ENCODE measurements around the gene FILIP1. TPM values are rescaled to one million over a fixed set of nuclear protein-coding genes. Genes with fewer than 3 reads are reported as not detected.
A peak's percentile ranks its signal among the peaks of the same experiment; 100 is the strongest.

The FILIP1 gene
- polyA plus RNA-seq, 2 of the 4 experiments (the other 2 are of a cell fraction), result 2.3 to 15.6 TPM

GRCh38 chr6:75418233-75418632, 75.4 kb downstream of the FILIP1 start (continued):
- TF ChIP-seq, protein P1, sequence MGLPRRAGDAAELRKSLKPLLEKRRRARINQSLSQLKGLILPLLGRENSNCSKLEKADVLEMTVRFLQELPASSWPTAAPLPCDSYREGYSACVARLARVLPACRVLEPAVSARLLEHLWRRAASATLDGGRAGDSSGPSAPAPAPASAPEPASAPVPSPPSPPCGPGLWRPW (IDR thresholded peaks at IDR 0.05), result no peak
- TF ChIP-seq ZSCAN20 (CRISPR knock-in tag; IDR thresholded peaks at IDR 0.05), result no peak
- no peak for TF ChIP-seq MYC (IDR thresholded peaks at IDR 0.05; ENCODE audit: borderline replicate concordance, low read length)
- TF ChIP-seq GATA3 (IDR thresholded peaks at IDR 0.05; ENCODE audit: borderline replicate concordance), result peak; percentile 89

DNA sequence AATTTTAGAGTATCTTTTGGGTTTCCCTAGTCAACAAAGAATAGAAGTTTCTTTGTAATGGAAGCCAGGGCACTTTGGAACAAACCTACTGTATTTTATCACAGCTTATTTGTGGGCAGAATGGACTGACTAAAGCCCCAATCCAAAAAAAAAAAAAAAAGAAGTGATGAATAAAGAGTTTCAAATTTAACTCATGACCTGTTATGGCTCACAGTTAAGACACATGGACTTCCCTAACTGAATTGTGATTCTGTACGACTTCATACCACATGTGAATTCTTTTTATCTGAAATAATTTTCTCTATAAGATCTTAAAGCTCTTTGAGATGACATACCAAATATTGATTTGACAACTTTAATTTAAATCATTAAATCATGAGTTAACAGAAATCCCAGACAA, 77.2 kb downstream of the FILIP1 start:
- ChIA-PET CTCF (no interaction called here), POLR2A (no interaction called here)
- Histone ChIP-seq H3K27ac (peak overlapping the region; percentile 77 to 91), H3K4me1 (peaks cover 78% of the 10 kb centered on the region), H3K9me3 (no peaks in the 10 kb centered on the region), H3K4me3 (no peak overlapping the region), H3K4me2 (peak overlapping the region; percentile 52)
- no peak for ATAC-seq
- no peak for FAIRE-seq
- no peak for TF ChIP-seq CEBPB (IDR thresholded peaks at IDR 0.05)
- no peak for TF ChIP-seq GATA3 (IDR thresholded peaks at IDR 0.05; ENCODE audit: borderline replicate concordance)
- TF ChIP-seq, protein P2, sequence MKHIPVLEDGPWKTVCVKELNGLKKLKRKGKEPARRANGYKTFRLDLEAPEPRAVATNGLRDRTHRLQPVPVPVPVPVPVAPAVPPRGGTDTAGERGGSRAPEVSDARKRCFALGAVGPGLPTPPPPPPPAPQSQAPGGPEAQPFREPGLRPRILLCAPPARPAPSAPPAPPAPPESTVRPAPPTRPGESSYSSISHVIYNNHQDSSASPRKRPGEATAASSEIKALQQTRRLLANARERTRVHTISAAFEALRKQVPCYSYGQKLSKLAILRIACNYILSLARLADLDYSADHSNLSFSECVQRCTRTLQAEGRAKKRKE (CRISPR knock-in tag; IDR thresholded peaks at IDR 0.05; ENCODE audit: low read depth), result no peak
- TF ChIP-seq KDM1A (IDR thresholded peaks at IDR 0.05; ENCODE audit: low read depth), result no peak
- WGBS (ENCODE audit: missing lambda C conversion rate), result 20% methylated on average over 1 of the region's 1 CpG
- DNase-seq (ENCODE audit: low read depth in 1 of 2, low spot score in 1 of 2), result no peak

DNA sequence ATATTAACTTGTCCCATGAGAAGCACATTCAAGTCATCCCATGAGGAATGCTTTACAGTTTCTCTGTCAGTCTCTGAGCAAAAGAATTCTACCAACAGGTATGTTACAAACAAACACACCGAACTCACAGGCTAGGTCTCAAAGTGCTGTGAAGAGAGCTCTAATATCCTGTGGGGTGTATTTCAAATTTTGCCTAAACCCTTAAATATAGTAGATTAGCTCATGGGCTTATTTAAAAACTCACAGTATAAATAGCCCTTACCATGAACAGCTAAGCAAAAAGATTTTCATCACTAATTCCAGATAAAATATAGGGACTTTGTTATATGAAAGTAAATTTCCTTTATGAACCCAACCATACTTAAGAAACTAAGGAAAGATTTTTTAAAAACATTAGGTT, 77.8 kb downstream of the FILIP1 start:
- FAIRE-seq, result no peak
- no peak for ATAC-seq
- WGBS (ENCODE audit: missing lambda C conversion rate), result 8% methylated on average over 1 of the region's 1 CpG

More for the DNA sequence above, 77.8 kb downstream of the FILIP1 start:
- H3K4me2 ChIP-seq, result peak overlapping the region; percentile 52
- no peak for TF ChIP-seq BHLHE40 (IDR thresholded peaks at IDR 0.05; ENCODE audit: low read depth, low read length)
- no peak for TF ChIP-seq PHF8 (IDR thresholded peaks at IDR 0.05; ENCODE audit: borderline replicate concordance, low read depth)
- TF ChIP-seq, protein P2 (CRISPR knock-in tag; IDR thresholded peaks at IDR 0.05; ENCODE audit: low read depth), result no peak
- TF ChIP-seq CHD2 (IDR thresholded peaks at IDR 0.05; ENCODE audit: low read length, partially characterized antibody), result no peak
- TF ChIP-seq, protein P1 (IDR thresholded peaks at IDR 0.05), result no peak
- TF ChIP-seq FOSB (CRISPR knock-in tag; IDR thresholded peaks at IDR 0.05), result no peak
- no peak for TF ChIP-seq TFCP2L1 (CRISPR knock-in tag; IDR thresholded peaks at IDR 0.05)
- no peak for TF ChIP-seq REST (IDR thresholded peaks at IDR 0.05)
- TF ChIP-seq NR3C1 (IDR thresholded peaks at IDR 0.05), result no peak
- no peak for TF ChIP-seq PBX3 (IDR thresholded peaks at IDR 0.05)
- no peak for TF ChIP-seq HDAC2 (IDR thresholded peaks at IDR 0.05)
- no peak for TF ChIP-seq MAZ (IDR thresholded peaks at IDR 0.05; ENCODE audit: borderline replicate concordance, low read depth, low read length)
- no peak for TF ChIP-seq ZSCAN20 (CRISPR knock-in tag; IDR thresholded peaks at IDR 0.05)
- no peak for TF ChIP-seq ZNF302 (CRISPR knock-in tag; IDR thresholded peaks at IDR 0.05)
- TF ChIP-seq, protein P3, sequence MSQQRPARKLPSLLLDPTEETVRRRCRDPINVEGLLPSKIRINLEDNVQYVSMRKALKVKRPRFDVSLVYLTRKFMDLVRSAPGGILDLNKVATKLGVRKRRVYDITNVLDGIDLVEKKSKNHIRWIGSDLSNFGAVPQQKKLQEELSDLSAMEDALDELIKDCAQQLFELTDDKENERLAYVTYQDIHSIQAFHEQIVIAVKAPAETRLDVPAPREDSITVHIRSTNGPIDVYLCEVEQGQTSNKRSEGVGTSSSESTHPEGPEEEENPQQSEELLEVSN (IDR thresholded peaks at IDR 0.05; ENCODE audit: borderline replicate concordance, low read depth), result no peak
- POLR2A ChIA-PET, result no interaction called here
- peaks cover 74% of the 10 kb centered on the region for H3K4me1 ChIP-seq
- H3K27ac ChIP-seq, result peak overlapping the region; percentile 78 to 91
- CTCF ChIA-PET, result no interaction called here
- DNase-seq (ENCODE audit: low read depth in 1 of 2, low spot score in 1 of 2), result no peak
- no peak overlapping the region for H3K4me3 ChIP-seq
- H3K9me3 ChIP-seq, result no peaks in the 10 kb centered on the region

All from A549 (cell line).